Left ventricle myocardium inferior (tissue), 1 donor: ENCODE measurements around the gene EPHA2. TPM values are rescaled to one million over a fixed set of nuclear protein-coding genes. Genes with fewer than 3 reads are reported as not detected.
A peak's percentile ranks its signal among the peaks of the same experiment; 100 is the strongest.

Source experiments
- DNase-seq: peaks from one replicate; pipeline ENCODE4 v3.0.0-alpha.2; 2020
- H3K27ac ChIP-seq: fragments of 200-600 bp; replicated peaks from 2 replicates; pipeline ENCODE4 v1.8.0; 2021
- H3K27me3 ChIP-seq: fragments of 200-600 bp; 2 replicates; pipeline ENCODE4 v1.8.0; 2021; ENCODE audit warnings: low read depth
- H3K36me3 ChIP-seq: fragments of 200-600 bp; 2 replicates; pipeline ENCODE4 v1.8.0; 2021
- H3K4me1 ChIP-seq: fragments of 200-600 bp; 2 replicates; pipeline ENCODE4 v1.8.0; 2021
- H3K4me3 ChIP-seq: fragments of 200-600 bp; 2 replicates; pipeline ENCODE4 v1.8.0; 2021; ENCODE audit warnings: mild to moderate bottlenecking, moderate library complexity
- H3K9me3 ChIP-seq: fragments of 200-600 bp; replicated peaks from 2 replicates; pipeline ENCODE4 v1.8.0; 2021
- CTCF ChIP-seq: fragments of 200-600 bp; IDR thresholded peaks from 2 replicates; pipeline ENCODE4 v1.8.0; 2021; ENCODE audit warnings: antibody characterized with exemption, mild to moderate bottlenecking, borderline replicate concordance
- intact Hi-C: fragments of 100-400 bp; cut with micrococcal nuclease; formaldehyde crosslinking; loops from one replicate; pipeline ENCODE4 v1.11.0; 2022
- total RNA-seq: library from RNA; stranded (reverse); fragmentation: NEBNext Ultra II Directional; extraction: Animal tissue kit (Norgen Biotek cat#: 25700); gene quantifications from one replicate; pipeline ENCODE4 v1.2.1, GENCODE V29; 2021
- donor health status: DM: no; HTN: yes; CAD: no; lungs with severe emphysema.

Gene EPHA2
- total RNA-seq, 1 donor from 2014 or later, result 9.6 TPM

DNA sequence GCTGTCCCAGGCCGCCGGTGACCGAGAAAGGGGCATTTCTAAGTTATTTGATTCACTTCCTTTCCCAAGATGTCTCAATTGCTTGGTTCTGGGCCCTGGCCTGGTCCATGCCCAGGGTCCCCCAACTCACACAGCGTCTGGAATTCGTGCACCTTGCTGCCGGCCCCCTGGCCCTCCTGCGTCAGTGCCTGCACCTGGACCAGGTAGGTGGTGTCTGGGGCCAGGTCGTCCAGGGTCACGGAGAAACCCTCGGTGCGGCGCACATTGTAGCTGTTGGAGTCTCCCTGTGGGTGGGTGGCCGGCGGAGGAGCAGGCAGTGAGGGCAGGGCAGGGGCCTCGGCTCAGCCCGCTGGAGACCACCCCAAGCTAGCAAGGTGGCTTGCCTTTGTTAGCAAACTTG lies 21.0 kb downstream of the EPHA2 start:
- H3K4me3 ChIP-seq, result no peak overlapping the region
- no peaks in the 10 kb centered on the region for H3K9me3 ChIP-seq
- H3K4me1 ChIP-seq, result peaks cover 55% of the 10 kb centered on the region
- H3K27me3 ChIP-seq, result no peaks in the 10 kb centered on the region
- H3K36me3 ChIP-seq, result peaks cover 80% of the 10 kb centered on the region
- no peak overlapping the region for H3K27ac ChIP-seq
- no peak for TF ChIP-seq CTCF
- no peak for DNase-seq
- intact Hi-C loops, result no loop called here

- Histone ChIP-seq H3K27me3 (no peaks in the 10 kb centered on the region), H3K36me3 (peaks cover 83% of the 10 kb centered on the region), H3K4me1 (peaks cover 55% of the 10 kb centered on the region), H3K4me3 (no peak overlapping the region), H3K27ac (peak overlapping the region; percentile 46), H3K9me3 (no peaks in the 10 kb centered on the region)
- TF ChIP-seq CTCF, result no peak
- DNase-seq, result no peak
- intact Hi-C loops, result no loop called here
These were observed 21.6 kb downstream of the EPHA2 start for GRCh38 chr1:16134066-16134801.

DNA sequence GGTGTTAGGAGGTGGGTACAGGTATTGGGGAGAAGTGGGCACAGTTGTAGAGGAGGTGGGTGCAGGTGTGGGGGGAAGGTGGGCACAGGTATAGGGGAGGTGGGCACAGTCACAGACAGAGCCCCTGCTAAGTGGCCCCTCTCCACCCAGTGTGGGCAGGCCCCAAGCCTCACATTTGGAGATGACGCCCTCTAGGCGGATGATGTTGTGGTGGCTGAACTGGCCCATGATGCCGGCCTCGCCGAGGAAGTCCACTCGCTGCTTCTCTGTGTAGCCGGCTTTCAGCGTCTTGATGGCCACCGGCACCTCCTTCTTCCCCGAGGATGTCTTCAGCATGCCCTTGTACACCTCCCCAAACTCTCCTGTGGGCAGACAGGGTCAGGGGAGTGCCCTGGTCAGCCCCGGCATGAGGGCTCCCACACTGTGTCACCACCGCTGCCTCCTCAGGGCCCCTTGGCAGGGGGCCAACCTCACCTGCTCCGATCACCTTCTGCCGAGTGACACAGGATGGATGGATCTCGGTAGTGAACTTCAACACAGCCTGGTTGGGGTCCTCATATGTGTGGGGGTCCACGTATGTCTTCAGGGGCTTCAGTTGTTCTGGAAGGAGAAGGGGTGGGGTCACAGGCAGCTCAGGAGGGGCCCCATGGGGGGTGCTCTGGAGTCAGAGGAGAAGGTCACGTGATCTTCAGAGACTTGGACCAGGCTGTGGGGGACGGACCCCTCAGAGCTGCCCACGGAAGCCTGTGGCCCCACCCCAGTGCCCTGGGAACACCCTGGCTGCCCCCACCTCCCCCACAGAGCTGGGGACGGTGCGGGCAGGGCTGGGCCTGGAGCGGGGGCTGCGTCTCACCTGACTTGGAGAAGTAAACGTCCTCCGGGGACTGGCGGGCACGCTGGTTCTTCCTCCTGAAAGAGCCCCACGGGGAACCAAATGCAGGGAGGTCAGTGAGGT lies 22.6 kb downstream of the EPHA2 start:
- Histone ChIP-seq H3K36me3 (peaks cover 92% of the 10 kb centered on the region), H3K27ac (peak overlapping the region; percentile 46), H3K4me3 (no peak overlapping the region), H3K9me3 (no peaks in the 10 kb centered on the region), H3K4me1 (peaks cover 55% of the 10 kb centered on the region), H3K27me3 (no peaks in the 10 kb centered on the region)
- intact Hi-C loops, result no loop called here
- no peak for DNase-seq
- TF ChIP-seq CTCF, result no peak

DNA sequence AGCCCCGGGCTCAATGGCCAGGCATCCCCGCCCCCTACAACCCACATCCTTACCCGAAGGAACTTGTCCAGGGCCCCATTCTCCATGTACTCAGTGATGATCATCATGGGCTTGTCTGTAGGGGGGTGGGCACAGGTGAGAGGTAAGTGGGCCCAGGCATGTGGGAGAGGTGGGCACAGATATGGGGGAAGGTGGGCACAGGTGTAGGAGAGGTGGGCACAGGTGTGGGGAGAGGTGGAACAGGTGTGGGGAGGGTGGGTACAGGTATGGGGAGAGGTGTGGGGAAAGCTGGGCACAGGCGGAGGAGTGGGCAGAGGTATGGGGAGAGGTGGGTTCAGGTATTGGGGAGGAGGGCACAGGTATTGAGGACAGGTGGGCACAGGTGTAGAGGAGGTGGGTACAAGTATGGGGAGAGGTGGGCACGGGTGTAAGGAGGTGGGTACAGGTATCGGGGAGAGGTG lies 23.5 kb downstream of the EPHA2 start:
- intact Hi-C loops, result no loop called here
- peaks cover 83% of the 10 kb centered on the region for H3K36me3 ChIP-seq
- peaks cover 63% of the 10 kb centered on the region for H3K4me1 ChIP-seq
- TF ChIP-seq CTCF, result no peak
- no peaks in the 10 kb centered on the region for H3K9me3 ChIP-seq
- H3K4me3 ChIP-seq, result no peak overlapping the region
- H3K27ac ChIP-seq, result no peak overlapping the region
- no peak for DNase-seq
- H3K27me3 ChIP-seq, result no peaks in the 10 kb centered on the region

DNA sequence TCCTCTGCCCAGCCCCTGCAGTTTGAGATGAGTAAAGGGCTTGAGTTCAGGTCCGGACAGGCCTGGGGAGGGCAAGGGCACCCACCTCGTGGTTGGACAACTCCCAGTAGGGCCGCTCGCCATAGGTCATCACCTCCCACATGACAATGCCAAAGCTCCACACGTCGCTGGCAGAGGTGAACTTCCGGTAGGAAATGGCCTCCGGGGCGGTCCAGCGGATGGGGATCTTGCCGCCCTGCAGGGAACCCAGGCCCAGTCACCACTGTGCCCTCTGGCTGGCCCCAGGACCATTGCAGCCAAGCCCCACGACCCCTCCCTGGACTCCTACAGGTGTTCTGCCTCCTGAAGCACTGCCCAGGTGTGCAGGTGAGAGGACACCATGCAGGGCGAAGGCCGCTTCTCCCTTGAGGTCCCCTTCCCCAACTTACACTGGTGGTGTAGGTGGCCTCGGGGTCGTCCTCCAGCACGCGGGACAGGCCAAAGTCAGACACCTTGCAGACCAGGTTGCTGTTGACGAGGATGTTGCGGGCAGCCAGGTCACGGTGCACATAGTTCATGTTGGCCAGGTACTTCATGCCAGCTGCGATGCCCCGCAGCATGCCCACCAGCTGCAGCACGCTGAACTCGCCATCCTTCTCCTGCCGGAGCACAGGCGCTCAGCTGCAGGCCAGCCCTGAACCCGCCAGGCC lies 24.1 kb downstream of the EPHA2 start:
- H3K36me3 ChIP-seq, result peaks cover 83% of the 10 kb centered on the region
- no peak for TF ChIP-seq CTCF

More for the DNA sequence above, 24.1 kb downstream of the EPHA2 start:
- peaks cover 68% of the 10 kb centered on the region for H3K4me1 ChIP-seq
- intact Hi-C loops, result no loop called here
- H3K27ac ChIP-seq, result peak overlapping the region; percentile 39
- no peaks in the 10 kb centered on the region for H3K9me3 ChIP-seq
- H3K4me3 ChIP-seq, result no peak overlapping the region
- DNase-seq, result no peak
- H3K27me3 ChIP-seq, result no peaks in the 10 kb centered on the region
